Vagina (tissue), 2 donors: ENCODE measurements around the gene SNX33. TPM values are rescaled to one million over a fixed set of nuclear protein-coding genes. Genes with fewer than 3 reads are reported as not detected.
A peak's percentile ranks its signal among the peaks of the same experiment; 100 is the strongest.
"Not testable (repeated sequence)": the region's sequence is repeated elsewhere in the genome, so short reads cannot be mapped to it uniquely, and the experiment has no call there.

Source experiments
- DNase-seq, 2 donors: peaks; one replicate each; pipeline ENCODE4 v3.0.0-alpha.2; 2017; ENCODE audit errors: extremely low spot score in 2 of 2
- H3K27ac ChIP-seq: fragments of 200-600 bp; sonication (generic); one replicate; pipeline ENCODE4 v1.5.1; 2019
- H3K27me3 ChIP-seq: fragments of 200-600 bp; sonication (generic); one replicate; pipeline ENCODE4 v1.5.1; 2019
- H3K36me3 ChIP-seq, 2 donors: fragments of 200-600 bp; sonication (generic); one replicate each; pipeline ENCODE4 v1.5.1; 2017 to 2019
- H3K4me1 ChIP-seq: fragments of 200-600 bp; sonication (generic); one replicate; pipeline ENCODE4 v1.5.1; 2019
- H3K4me3 ChIP-seq, 2 donors: fragments of 200-600 bp; sonication (generic); 1 replicate in 1 of 2; 2 replicates in 1 of 2; pipeline ENCODE4 v1.5.1; 2016 to 2019
- H3K9me3 ChIP-seq: fragments of 200-600 bp; sonication (generic); one replicate; pipeline ENCODE4 v1.5.1; 2019
- CTCF ChIP-seq, 3 experiments: fragments of 450-650 bp in 2 of 3; fragments of 200-600 bp in 1 of 3; sonication (generic) in 1 of 3; IDR thresholded peaks; one replicate each; pipeline ENCODE4 v1.5.1; 2017 to 2019; ENCODE audit warnings: antibody characterized with exemption in 3 of 3, mild to moderate bottlenecking in 2 of 3, moderate library complexity in 2 of 3
- POLR2A ChIP-seq, 2 donors: fragments of 450-650 bp; IDR thresholded peaks; one replicate each; pipeline ENCODE4 v1.6.1; 2017; ENCODE audit warnings: antibody characterized with exemption in 2 of 2, mild to moderate bottlenecking in 2 of 2, moderate library complexity in 2 of 2
- POLR2AphosphoS5 ChIP-seq, 2 donors: sonication (generic); formaldehyde crosslinking; IDR thresholded peaks; one replicate each; pipeline ENCODE4 v1.9.0; 2017; ENCODE audit warnings: antibody characterized with exemption in 2 of 2, mild to moderate bottlenecking in 2 of 2, low read depth in 1 of 2; ENCODE audit not compliant: insufficient read depth in 1 of 2
- intact Hi-C: fragments of 100-400 bp; cut with DNase I; formaldehyde crosslinking; loops from one replicate; pipeline ENCODE4 v1.15.1; 2023
- total RNA-seq: library from RNA; depleted of rRNA; stranded (reverse); fragments of >200 nt; gene quantifications from one replicate; pipeline ENCODE4 v1.2.3, GENCODE V29; 2016

SNX33 gene
- total RNA-seq, 1 donor from 2014 or later, result 23.6 TPM

DNA sequence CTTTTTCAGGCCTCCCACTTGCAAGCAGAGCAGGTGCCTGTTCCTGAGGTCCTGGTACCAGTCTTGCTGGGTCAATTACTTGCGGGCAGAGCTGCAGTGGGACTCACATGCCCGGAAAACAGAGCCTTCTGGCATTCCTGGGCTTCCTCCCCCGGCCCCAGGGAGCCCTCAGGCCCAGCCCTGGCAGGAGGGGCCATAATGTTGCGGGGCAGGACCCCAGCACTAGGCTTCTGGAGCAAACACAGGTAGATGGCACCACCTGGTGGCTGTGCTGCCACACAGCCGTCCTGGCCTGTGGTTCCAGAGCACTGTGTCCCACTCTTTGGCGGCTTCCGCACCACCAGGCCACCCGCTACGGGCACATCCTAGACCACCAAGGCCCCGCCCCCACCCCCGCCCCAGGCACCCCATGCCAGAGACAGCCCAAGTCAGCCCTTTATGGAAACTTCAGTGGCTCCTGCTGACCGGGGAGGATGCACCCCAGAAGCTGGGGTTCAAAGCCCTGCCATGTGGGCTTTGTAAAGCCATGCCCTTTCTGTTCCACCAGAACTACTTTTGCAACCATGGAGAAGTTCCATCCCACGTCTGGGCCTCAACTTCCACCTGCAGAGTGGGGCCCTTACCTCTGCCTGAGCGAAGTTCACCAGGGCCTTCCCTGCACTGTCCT is 36.1 kb downstream of the SNX33 start:
- not testable (repeated sequence) for H3K9me3 ChIP-seq, DNase-seq, H3K4me3 ChIP-seq, H3K36me3 ChIP-seq, H3K27ac ChIP-seq, H3K27me3 ChIP-seq
- peak; percentile 74 to 87 (median 84) for TF ChIP-seq CTCF (IDR thresholded peaks at IDR 0.05)
- peak in 1 of 2 donors; percentile 2 for TF ChIP-seq POLR2AphosphoS5 (IDR thresholded peaks at IDR 0.05; ENCODE audit: insufficient read depth in 1 of 2, low read depth in 1 of 2)
- intact Hi-C loops, result loop anchor here (10.0 kb wide), 1 partner anchor 121 kb away; no protein-coding TSS in a partner anchor
- H3K4me1 ChIP-seq, result peaks cover 18% of the 10 kb centered on the region

- intact Hi-C loops, result loop anchor here (5.0 to 10.0 kb wide), 2 partner anchors 48 to 120 kb away; no protein-coding TSS in a partner anchor
- TF ChIP-seq POLR2A (IDR thresholded peaks at IDR 0.05), result no peak
- no peak for TF ChIP-seq POLR2AphosphoS5 (IDR thresholded peaks at IDR 0.05; ENCODE audit: insufficient read depth in 1 of 2, low read depth in 1 of 2)
- TF ChIP-seq CTCF (IDR thresholded peaks at IDR 0.05), result no peak
Measured at GRCh38 chr15:75684648-75685047, 36.9 kb downstream of the SNX33 start.

GRCh38 chr15:75685195-75685594 is 37.5 kb downstream of the SNX33 start:
- no peak overlapping the region for H3K27ac ChIP-seq
- TF ChIP-seq CTCF (IDR thresholded peaks at IDR 0.05), result no peak
- TF ChIP-seq POLR2A (IDR thresholded peaks at IDR 0.05), result no peak
- no peak for TF ChIP-seq POLR2AphosphoS5 (IDR thresholded peaks at IDR 0.05; ENCODE audit: insufficient read depth in 1 of 2, low read depth in 1 of 2)
- no peaks in the 10 kb centered on the region for H3K9me3 ChIP-seq
- H3K27me3 ChIP-seq, result no peaks in the 10 kb centered on the region
- H3K4me1 ChIP-seq, result peaks cover 18% of the 10 kb centered on the region
- DNase-seq, result no peak
- H3K36me3 ChIP-seq, result no peaks in the 10 kb centered on the region
- H3K4me3 ChIP-seq, result no peak overlapping the region
- intact Hi-C loops, result loop anchor here (5.0 to 10.0 kb wide), 2 partner anchors 47 to 120 kb away; no protein-coding TSS in a partner anchor

More at GRCh38 chr15:75684648-75685047, 36.9 kb downstream of the SNX33 start:
- Histone ChIP-seq H3K36me3 (no peaks in the 10 kb centered on the region), H3K9me3 (no peaks in the 10 kb centered on the region), H3K27ac (no peak overlapping the region), H3K27me3 (no peaks in the 10 kb centered on the region), H3K4me3 (no peak overlapping the region), H3K4me1 (peaks cover 18% of the 10 kb centered on the region)
- DNase-seq, result no peak

DNA sequence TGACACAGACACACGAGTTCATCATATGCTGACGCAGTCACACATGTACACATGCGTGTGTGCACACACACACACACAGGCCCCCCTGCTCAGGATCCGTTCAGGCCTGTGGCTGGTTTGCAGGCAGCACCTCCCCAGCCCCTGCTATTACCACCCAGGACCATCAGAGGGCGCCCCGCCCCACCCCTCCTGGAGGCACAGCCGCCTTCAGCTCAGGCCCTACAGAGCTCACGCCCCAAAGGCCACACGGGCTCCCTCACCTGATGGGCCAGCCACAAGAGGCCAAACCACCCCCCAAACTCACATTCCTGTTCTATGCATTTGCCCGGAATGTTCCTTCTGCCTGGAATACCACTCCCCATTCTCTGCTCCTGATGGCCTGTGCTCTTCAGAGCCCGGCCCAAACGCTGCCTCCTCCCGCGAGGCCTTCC is 38.5 kb downstream of the SNX33 start:
- not testable (repeated sequence) for H3K27ac ChIP-seq

More for the DNA sequence above, 38.5 kb downstream of the SNX33 start:
- intact Hi-C loops, result loop anchor here (5.0 to 10.0 kb wide), 2 partner anchors 46 to 119 kb away; no protein-coding TSS in a partner anchor
- peak; percentile 60 to 74 (median 74) for TF ChIP-seq CTCF (IDR thresholded peaks at IDR 0.05)
- H3K36me3 ChIP-seq, H3K4me3 ChIP-seq, H3K27me3 ChIP-seq, H3K9me3 ChIP-seq, DNase-seq: not testable (repeated sequence)
- peaks cover 18% of the 10 kb centered on the region for H3K4me1 ChIP-seq
